Hematopoietic multipotent progenitor cell treated with erythropoietin and hydrocortisone succinate and interleukin-3 and kit ligand, for 15 days (in vitro differentiated cells): ENCODE results near the gene C15orf40.
"Not testable (repeated sequence)": the region's sequence is repeated elsewhere in the genome, so short reads cannot be mapped to it uniquely, and the experiment has no call there.

Experiments used
- DNase-seq: peaks from one replicate; pipeline ENCODE4 v3.0.0-alpha.2; 2015; ENCODE audit warnings: low spot score

Gene C15orf40

GRCh38 chr15:83011271-83012075 is at the start of gene C15orf40:
Gene C15orf40, minus strand, starts transcription at chr15:83011639. Its CDS starts 32 bp downstream, at chr15:83011607.
- peak; percentile 92 for DNase-seq

GRCh38 chr15:83057696-83058376 is 46.4 kb upstream of the C15orf40 start:
- no peak for DNase-seq

GRCh38 chr15:83057002-83057401 is 45.6 kb upstream of the C15orf40 start:
- DNase-seq, result no peak

- DNase-seq, result no peak
Measured at GRCh38 chr15:83053151-83053550, 41.7 kb upstream of the C15orf40 start.

- DNase-seq, result no peak
Measured at GRCh38 chr15:83046558-83047127, 35.2 kb upstream of the C15orf40 start.

- no peak for DNase-seq
Measured at GRCh38 chr15:83044156-83044555, 32.7 kb upstream of the C15orf40 start.

- no peak for DNase-seq
Measured at GRCh38 chr15:83039206-83039605, 27.8 kb upstream of the C15orf40 start.

- DNase-seq, result no peak
Measured at GRCh38 chr15:83036253-83036652, 24.8 kb upstream of the C15orf40 start.

- DNase-seq, result not testable (repeated sequence)
Measured at GRCh38 chr15:83031234-83031633, 19.8 kb upstream of the C15orf40 start.

- no peak for DNase-seq
Measured at GRCh38 chr15:83030021-83030420, 18.6 kb upstream of the C15orf40 start.

- DNase-seq, result no peak
Measured at GRCh38 chr15:83018436-83018835, 7.0 kb upstream of the C15orf40 start.

GRCh38 chr15:83016906-83017305 is 5.5 kb upstream of the C15orf40 start:
- no peak for DNase-seq

- DNase-seq, result no peak
Measured at GRCh38 chr15:83015361-83015760, 3.9 kb upstream of the C15orf40 start.

- DNase-seq, result no peak
Measured at GRCh38 chr15:83014205-83014653, 2.8 kb upstream of the C15orf40 start.

- no peak for DNase-seq
Measured at GRCh38 chr15:83012636-83013035, 1.2 kb upstream of the C15orf40 start.

- DNase-seq, result no peak
Measured at GRCh38 chr15:83012076-83012426, 612 bp upstream of the C15orf40 start.

GRCh38 chr15:83010709-83011270 is 649 bp downstream of the C15orf40 start:
- peak; percentile 82 for DNase-seq

GRCh38 chr15:83000672-83001031 is 10.8 kb downstream of the C15orf40 start:
- not testable (repeated sequence) for DNase-seq

GRCh38 chr15:82999905-83000671 is 11.4 kb downstream of the C15orf40 start:
- peak; percentile 85 for DNase-seq

- DNase-seq, result no peak
Measured at GRCh38 chr15:82999426-82999825, 12.0 kb downstream of the C15orf40 start.

GRCh38 chr15:82995938-82996337 is 15.5 kb downstream of the C15orf40 start:
- no peak for DNase-seq

- DNase-seq, result no peak
Measured at GRCh38 chr15:82995076-82995475, 16.4 kb downstream of the C15orf40 start.
